Measurements from ENCODE around the gene GOLGA8S.
"Not testable (repeated sequence)": the region's sequence is repeated elsewhere in the genome, so short reads cannot be mapped to it uniquely, and the experiment has no call there.

GOLGA8S gene

GRCh38 chr15:23354448-23354847 is at the start of gene GOLGA8S:
Gene GOLGA8S, plus strand, starts transcription at chr15:23354748. Its CDS starts 62 bp downstream, at chr15:23354810.
- H3K4me3 ChIP-seq (ENCODE audit: low read length); H3K4me1 ChIP-seq (ENCODE audit: control insufficient read depth, insufficient read depth, low read length); H3K27ac ChIP-seq (ENCODE audit: low read depth, low read length); H3K36me3 ChIP-seq (ENCODE audit: control insufficient read depth, insufficient read depth, low read length); H3K9ac ChIP-seq (ENCODE audit: low read length); H3K27me3 ChIP-seq (ENCODE audit: control insufficient read depth, insufficient read depth, low read length): not testable (repeated sequence)

- H3K36me3 ChIP-seq (ENCODE audit: control insufficient read depth, insufficient read depth, low read length); H3K27me3 ChIP-seq (ENCODE audit: control insufficient read depth, insufficient read depth, low read length); H3K27ac ChIP-seq (ENCODE audit: low read depth, low read length); H3K9ac ChIP-seq (ENCODE audit: low read length); H3K4me1 ChIP-seq (ENCODE audit: control insufficient read depth, insufficient read depth, low read length): not testable (repeated sequence)
- peak overlapping the region; percentile 9 for H3K4me3 ChIP-seq (ENCODE audit: low read length)
Measured at GRCh38 chr15:23304805-23305204, 49.7 kb upstream of the GOLGA8S start.

- H3K27me3 ChIP-seq (ENCODE audit: control insufficient read depth, insufficient read depth, low read length); H3K9ac ChIP-seq (ENCODE audit: low read length); H3K4me1 ChIP-seq (ENCODE audit: control insufficient read depth, insufficient read depth, low read length); H3K27ac ChIP-seq (ENCODE audit: low read depth, low read length); H3K4me3 ChIP-seq (ENCODE audit: low read length): not testable (repeated sequence)
- H3K36me3 ChIP-seq (ENCODE audit: control insufficient read depth, insufficient read depth, low read length): peaks cover 11% of the 10 kb centered on the region
Measured at GRCh38 chr15:23305921-23306320, 48.6 kb upstream of the GOLGA8S start.

- H3K36me3 ChIP-seq (ENCODE audit: control insufficient read depth, insufficient read depth, low read length): peaks cover 17% of the 10 kb centered on the region
- not testable (repeated sequence) for H3K9ac ChIP-seq (ENCODE audit: low read length); H3K4me1 ChIP-seq (ENCODE audit: control insufficient read depth, insufficient read depth, low read length)
Measured at GRCh38 chr15:23311233-23311632, 43.3 kb upstream of the GOLGA8S start.

GRCh38 chr15:23334096-23334495 is 20.5 kb upstream of the GOLGA8S start, which contains the start of gene GOLGA6L26:
Gene GOLGA6L26, minus strand, starts transcription at chr15:23334196. Its CDS starts 61 bp downstream, at chr15:23334135.
- H3K4me1 ChIP-seq (ENCODE audit: control insufficient read depth, insufficient read depth, low read length); H3K9ac ChIP-seq (ENCODE audit: low read length); H3K27me3 ChIP-seq (ENCODE audit: control insufficient read depth, insufficient read depth, low read length); H3K4me3 ChIP-seq (ENCODE audit: low read length); H3K27ac ChIP-seq (ENCODE audit: low read depth, low read length); H3K36me3 ChIP-seq (ENCODE audit: control insufficient read depth, insufficient read depth, low read length): not testable (repeated sequence)

More at GRCh38 chr15:23311233-23311632, 43.3 kb upstream of the GOLGA8S start:
- H3K27me3 ChIP-seq (ENCODE audit: control insufficient read depth, insufficient read depth, low read length); H3K27ac ChIP-seq (ENCODE audit: low read depth, low read length); H3K4me3 ChIP-seq (ENCODE audit: low read length): not testable (repeated sequence)

- not testable (repeated sequence) for H3K27me3 ChIP-seq (ENCODE audit: control insufficient read depth, insufficient read depth, low read length); H3K36me3 ChIP-seq (ENCODE audit: control insufficient read depth, insufficient read depth, low read length); H3K4me1 ChIP-seq (ENCODE audit: control insufficient read depth, insufficient read depth, low read length); H3K9ac ChIP-seq (ENCODE audit: low read length); H3K27ac ChIP-seq (ENCODE audit: low read depth, low read length); H3K4me3 ChIP-seq (ENCODE audit: low read length)
Measured at GRCh38 chr15:23362622-23363021, 8.1 kb downstream of the GOLGA8S start.

GRCh38 chr15:23364261-23364660 is 9.7 kb downstream of the GOLGA8S start:
- H3K27ac ChIP-seq (ENCODE audit: low read depth, low read length); H3K4me3 ChIP-seq (ENCODE audit: low read length); H3K9ac ChIP-seq (ENCODE audit: low read length); H3K36me3 ChIP-seq (ENCODE audit: control insufficient read depth, insufficient read depth, low read length); H3K4me1 ChIP-seq (ENCODE audit: control insufficient read depth, insufficient read depth, low read length); H3K27me3 ChIP-seq (ENCODE audit: control insufficient read depth, insufficient read depth, low read length): not testable (repeated sequence)

GRCh38 chr15:23370578-23370977 is 16.0 kb downstream of the GOLGA8S start:
- Histone ChIP-seq H3K27ac (ENCODE audit: low read depth, low read length) (no peak overlapping the region), H3K27me3 (ENCODE audit: control insufficient read depth, insufficient read depth, low read length) (no peaks in the 10 kb centered on the region), H3K4me3 (ENCODE audit: low read length) (no peak overlapping the region), H3K36me3 (ENCODE audit: control insufficient read depth, insufficient read depth, low read length) (no peaks in the 10 kb centered on the region), H3K4me1 (ENCODE audit: control insufficient read depth, insufficient read depth, low read length) (no peaks in the 10 kb centered on the region), H3K9ac (ENCODE audit: low read length) (no peak overlapping the region)

- not testable (repeated sequence) for H3K27me3 ChIP-seq (ENCODE audit: control insufficient read depth, insufficient read depth, low read length); H3K4me1 ChIP-seq (ENCODE audit: control insufficient read depth, insufficient read depth, low read length); H3K4me3 ChIP-seq (ENCODE audit: low read length); H3K36me3 ChIP-seq (ENCODE audit: control insufficient read depth, insufficient read depth, low read length); H3K27ac ChIP-seq (ENCODE audit: low read depth, low read length); H3K9ac ChIP-seq (ENCODE audit: low read length)
Measured at GRCh38 chr15:23371134-23371533, 16.6 kb downstream of the GOLGA8S start.

- H3K4me3 ChIP-seq (ENCODE audit: low read length); H3K4me1 ChIP-seq (ENCODE audit: control insufficient read depth, insufficient read depth, low read length); H3K36me3 ChIP-seq (ENCODE audit: control insufficient read depth, insufficient read depth, low read length); H3K27me3 ChIP-seq (ENCODE audit: control insufficient read depth, insufficient read depth, low read length); H3K27ac ChIP-seq (ENCODE audit: low read depth, low read length); H3K9ac ChIP-seq (ENCODE audit: low read length): not testable (repeated sequence)
Measured at GRCh38 chr15:23371868-23372267, 17.3 kb downstream of the GOLGA8S start.

GRCh38 chr15:23372284-23372683 is 17.7 kb downstream of the GOLGA8S start:
- Histone ChIP-seq H3K4me3 (ENCODE audit: low read length) (no peak overlapping the region), H3K27ac (ENCODE audit: low read depth, low read length) (no peak overlapping the region), H3K9ac (ENCODE audit: low read length) (no peak overlapping the region), H3K4me1 (ENCODE audit: control insufficient read depth, insufficient read depth, low read length) (no peaks in the 10 kb centered on the region), H3K27me3 (ENCODE audit: control insufficient read depth, insufficient read depth, low read length) (no peaks in the 10 kb centered on the region), H3K36me3 (ENCODE audit: control insufficient read depth, insufficient read depth, low read length) (no peaks in the 10 kb centered on the region)

- not testable (repeated sequence) for H3K27me3 ChIP-seq (ENCODE audit: control insufficient read depth, insufficient read depth, low read length); H3K4me3 ChIP-seq (ENCODE audit: low read length); H3K9ac ChIP-seq (ENCODE audit: low read length); H3K4me1 ChIP-seq (ENCODE audit: control insufficient read depth, insufficient read depth, low read length); H3K27ac ChIP-seq (ENCODE audit: low read depth, low read length); H3K36me3 ChIP-seq (ENCODE audit: control insufficient read depth, insufficient read depth, low read length)
Measured at GRCh38 chr15:23372891-23373600, 18.5 kb downstream of the GOLGA8S start.

GRCh38 chr15:23374226-23374625 is 19.7 kb downstream of the GOLGA8S start:
- H3K27me3 ChIP-seq (ENCODE audit: control insufficient read depth, insufficient read depth, low read length); H3K36me3 ChIP-seq (ENCODE audit: control insufficient read depth, insufficient read depth, low read length); H3K9ac ChIP-seq (ENCODE audit: low read length); H3K27ac ChIP-seq (ENCODE audit: low read depth, low read length); H3K4me1 ChIP-seq (ENCODE audit: control insufficient read depth, insufficient read depth, low read length); H3K4me3 ChIP-seq (ENCODE audit: low read length): not testable (repeated sequence)

Data from rectal smooth muscle tissue (tissue), 1 donor.